ENCODE results near the gene SPSB3. TPM values are rescaled to one million over a fixed set of nuclear protein-coding genes. Genes with fewer than 3 reads are reported as not detected.

Gene SPSB3
- total and polyA plus RNA-seq, 2 of the 4 experiments (the other 2 are of a cell fraction) = 9.1 to 30.8 TPM

DNA sequence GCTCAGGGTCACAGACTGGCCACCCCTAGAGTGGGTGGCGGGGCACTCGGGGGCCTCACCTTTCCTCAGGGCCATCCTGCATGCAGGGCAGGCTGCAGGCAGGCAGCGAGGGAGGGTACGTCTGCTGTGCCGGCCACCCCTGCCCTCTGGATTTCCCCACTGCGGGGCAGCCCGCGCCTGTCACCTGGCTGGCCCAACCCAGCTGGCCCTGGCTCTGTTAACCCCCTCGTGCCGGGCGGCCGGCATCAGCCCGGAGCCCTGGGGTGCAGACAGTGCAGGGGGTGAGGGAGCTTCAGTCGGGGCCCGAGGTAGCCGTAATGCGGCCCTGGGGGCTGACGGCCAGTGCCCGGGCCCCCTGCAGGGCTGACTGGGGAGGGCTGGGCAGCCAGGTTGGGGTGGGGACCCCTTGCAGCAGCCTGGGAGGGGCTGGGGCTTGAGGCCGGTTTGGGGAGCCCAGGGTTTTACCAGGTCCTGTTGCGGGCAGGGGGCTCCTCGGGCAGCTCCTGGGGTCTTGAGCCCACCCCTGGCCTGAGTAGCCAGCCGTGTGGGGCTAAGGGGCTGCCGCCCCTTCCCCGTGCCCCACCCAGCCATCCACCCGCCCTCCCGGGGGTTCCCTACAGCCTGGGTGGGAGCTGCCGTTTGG, 11.3 kb upstream of the SPSB3 start, which contains the start of gene IGFALS:
TSS of gene IGFALS (minus strand) at position 128 of the 643 bp plus-strand sequence. CDS start at position 75, 53 bp downstream.
- CTCF ChIA-PET = no interaction called here
- intact Hi-C loops (cut with micrococcal nuclease) = no loop called here
- BruUV-seq (replicated peaks) = no TSS peak
- no peak within 1 kb of the TSS for H2AFZ ChIP-seq (replicated peaks; ENCODE audit: low read length, poor library complexity)
- WGBS, 2 experiments (ENCODE audit: extremely low coverage in 2 of 2, insufficient read length in 1 of 2) = 74% methylated on average over 16 of the region's 28 CpGs; no CpG with 5 or more reads in 1 of the 2 experiments
- no peaks in the 10 kb centered on the region for H3K79me1 ChIP-seq (ENCODE audit: low read depth in 1 of 2, low read length in 2 of 2)
- H3K4me3 ChIP-seq (ENCODE audit: insufficient read depth, low read depth, low read length) = no peak within 1 kb of the TSS
- H2AK9ac ChIP-seq (replicated peaks; ENCODE audit: low read depth, low read length, poor library complexity) = peak within 1 kb of the TSS; percentile 28
- no peak within 1 kb of the TSS for H3K27ac ChIP-seq (ENCODE audit: insufficient read depth, low read length)
- H3K27me3 ChIP-seq (ENCODE audit: control insufficient read depth, insufficient read depth, low read length) = no peaks in the 10 kb centered on the region
- H4K8ac ChIP-seq (ENCODE audit: low read depth in 2 of 2, low read length in 2 of 2) = no peak within 1 kb of the TSS
- no peak within 1 kb of the TSS for H3K56ac ChIP-seq (ENCODE audit: extremely low read depth, insufficient read depth, low read length)
- no peak within 1 kb of the TSS for H3K4me2 ChIP-seq (ENCODE audit: low read depth, low read length)
- H2BK5ac ChIP-seq (ENCODE audit: low read depth, low read length, poor library complexity, severe bottlenecking) = no peak within 1 kb of the TSS
- ATAC-seq (ENCODE audit: low read depth) (no peak), DNase-seq (no peak)
- H3K4ac ChIP-seq (ENCODE audit: low read depth, low read length) = no peak within 1 kb of the TSS
- 0 out of 2 replicates have a peak, but pooled peaks cover 2% of the 10 kb centered on the region for H3K9me1 ChIP-seq (ENCODE audit: insufficient read depth, low read length)
- no peak within 1 kb of the TSS for H3K14ac ChIP-seq (replicated peaks; ENCODE audit: low read depth, low read length)
- no peak within 1 kb of the TSS for H2AK5ac ChIP-seq (ENCODE audit: low read depth, low read length)
- no peak within 1 kb of the TSS for H2BK20ac ChIP-seq (ENCODE audit: low read depth, low read length)
- H2BK120ac ChIP-seq (ENCODE audit: low read depth, low read length) = no peak within 1 kb of the TSS
- POLR2A ChIA-PET (ENCODE audit: unreplicated experiment) = no interaction called here
- in situ Hi-C loops (cut with MboI; ENCODE audit: low sequenced_read_pairs) = no loop called here
- peaks cover 5% of the 10 kb centered on the region; the same call in 1 of the 2 replicates for H3K9me3 ChIP-seq (ENCODE audit: control insufficient read depth, insufficient read depth, low read length)
- H3K36me3 ChIP-seq (ENCODE audit: control insufficient read depth, insufficient read depth, low read length) = peaks cover 20% of the 10 kb centered on the region
- no peak within 1 kb of the TSS for H4K5ac ChIP-seq (ENCODE audit: low read depth, low read length)
- H3K4me1 ChIP-seq (ENCODE audit: control insufficient read depth, insufficient read depth, low read length) = no peaks in the 10 kb centered on the region
- H3K18ac ChIP-seq (ENCODE audit: low read depth, low read length) = no peak within 1 kb of the TSS
- H3K23ac ChIP-seq (ENCODE audit: low read depth, low read length) = no peak within 1 kb of the TSS
- H4K91ac ChIP-seq (ENCODE audit: insufficient read depth, low read depth, low read length) = no peak within 1 kb of the TSS
- no peak for TF ChIP-seq MAZ (IDR thresholded peaks at IDR 0.05; ENCODE audit: borderline replicate concordance, low read depth, low read length)
- TF ChIP-seq MXI1 (IDR thresholded peaks at IDR 0.05; ENCODE audit: borderline replicate concordance, low read depth, low read length) = no peak
- TF ChIP-seq BHLHE40 (IDR thresholded peaks at IDR 0.05; ENCODE audit: low read depth, low read length) = no peak
- no peak for TF ChIP-seq NFE2L2 (IDR thresholded peaks at IDR 0.05; ENCODE audit: low read depth, low read length)
- no peak for TF ChIP-seq ELK1 (IDR thresholded peaks at IDR 0.05; ENCODE audit: borderline replicate concordance, low read depth, low read length)
- TF ChIP-seq RAD21 (IDR thresholded peaks at IDR 0.05; ENCODE audit: low read length) = no peak
- TF ChIP-seq RCOR1 (IDR thresholded peaks at IDR 0.05; ENCODE audit: insufficient replicate concordance, low read length) = no peak
- no peak for TF ChIP-seq CHD1 (IDR thresholded peaks at IDR 0.05; ENCODE audit: low read depth, low read length)
- no peak for TF ChIP-seq CTCF (conservative IDR thresholded peaks at IDR 0.05; ENCODE audit: low read depth, low read length)
- TF ChIP-seq SMC3 (IDR thresholded peaks at IDR 0.05; ENCODE audit: low read depth, low read length) = no peak
- no peak for TF ChIP-seq CEBPB (IDR thresholded peaks at IDR 0.05; ENCODE audit: low read depth, low read length)
- no peak for TF ChIP-seq RFX5 (IDR thresholded peaks at IDR 0.05; ENCODE audit: low read depth, low read length)
- no peak within 1 kb of the TSS for H3K9ac ChIP-seq (ENCODE audit: low read depth, low read length)
- H4K20me1 ChIP-seq (ENCODE audit: insufficient read depth, low read length) = no peaks in the 10 kb centered on the region; the same call in 1 of the 2 replicates
- no peak within 1 kb of the TSS for H2BK15ac ChIP-seq (ENCODE audit: low read depth, low read length)
- dilution Hi-C loops (cut with HindIII; ENCODE audit: low sequenced_read_pairs, unreplicated experiment) = no loop called here

All from IMR-90 (cell line).